ENCODE data around the gene FA2H.
"Not testable (repeated sequence)": the region's sequence is repeated elsewhere in the genome, so short reads cannot be mapped to it uniquely, and the experiment has no call there.

FA2H gene

GRCh38 chr16:74774223-74775139 lies at the start of gene FA2H:
Gene FA2H, minus strand, starts transcription at chr16:74774820. Its CDS starts 65 bp downstream, at chr16:74774755.
- Histone ChIP-seq H4K20me1 (peaks cover 0 to 9% (median 0%) of the 10 kb centered on the region in 11 experiments; a peak in 4 of 22 replicates), H3K4me2 (peak within 1 kb of the TSS; percentile 96 to 100 (median 100)), H3K27me3 (peaks cover 11 to 27% (median 14%) of the 10 kb centered on the region in 11 experiments; a peak in 19 of 22 replicates), H3K36me3 (no peaks in the 10 kb centered on the region), H3K9ac (peak within 1 kb of the TSS in 10 of 11 experiments; percentile 46 to 75 (median 59); a peak in 19 of 22 replicates), H3K27ac (peak within 1 kb of the TSS in 2 of 11 experiments; percentile 13 to 41; a peak in 1 of 22 replicates), H3K4me1 (peaks cover 8 to 29% (median 21%) of the 10 kb centered on the region in 10 experiments; a peak in 19 of 20 replicates), H3K9me3 (replicated peaks in 1 of 11) (no peaks in the 10 kb centered on the region), H3K4me3 (peak within 1 kb of the TSS; percentile 56 to 69 (median 62))
- no peak for TF ChIP-seq Cebpa-rat (IDR thresholded peaks at IDR 0.05)

GRCh38 chr16:74817851-74818250 lies 43.2 kb upstream of the FA2H start:
- Histone ChIP-seq H3K27ac (no peak overlapping the region), H3K36me3 (no peaks in the 10 kb centered on the region)
- TF ChIP-seq Cebpa-rat (IDR thresholded peaks at IDR 0.05), result no peak

GRCh38 chr16:74813109-74813641 lies 38.6 kb upstream of the FA2H start:
- 0 out of 22 replicates have a peak, but pooled peaks cover 0 to 2% (median 0%) of the 10 kb centered on the region in 11 experiments for H3K36me3 ChIP-seq
- H4K20me1 ChIP-seq, result no peaks in the 10 kb centered on the region
- H3K4me2 ChIP-seq, result peak overlapping the region in 5 of 11 experiments; percentile 23 to 62 (median 52); a peak in 7 of 22 replicates
- H3K4me3 ChIP-seq, result no peak overlapping the region
- no peak overlapping the region for H3K9ac ChIP-seq
- no peak for TF ChIP-seq Cebpa-rat (IDR thresholded peaks at IDR 0.05)
- no peak overlapping the region for H3K27ac ChIP-seq
- 0 out of 20 replicates have a peak, but pooled peaks cover 0 to 4% (median 0%) of the 10 kb centered on the region in 10 experiments for H3K4me1 ChIP-seq
- peaks cover 16 to 32% (median 28%) of the 10 kb centered on the region in 11 experiments for H3K9me3 ChIP-seq (replicated peaks in 1 of 11)
- no peaks in the 10 kb centered on the region for H3K27me3 ChIP-seq

More at GRCh38 chr16:74817851-74818250, 43.2 kb upstream of the FA2H start:
- Histone ChIP-seq H3K4me3 (no peak overlapping the region), H3K9me3 (replicated peaks in 1 of 11) (peaks cover 0 to 16% (median 5%) of the 10 kb centered on the region in 11 experiments; a peak in 10 of 22 replicates), H3K4me1 (0 out of 20 replicates have a peak, but pooled peaks cover 0 to 4% (median 0%) of the 10 kb centered on the region in 10 experiments), H4K20me1 (no peaks in the 10 kb centered on the region), H3K27me3 (no peaks in the 10 kb centered on the region), H3K4me2 (no peak overlapping the region), H3K9ac (no peak overlapping the region)

GRCh38 chr16:74811911-74812310 lies 37.3 kb upstream of the FA2H start:
- peaks cover 0 to 7% (median 0%) of the 10 kb centered on the region in 11 experiments; a peak in 3 of 22 replicates for H3K36me3 ChIP-seq
- H3K27ac ChIP-seq, result no peak overlapping the region
- H3K4me2 ChIP-seq, result no peak overlapping the region
- TF ChIP-seq Cebpa-rat (IDR thresholded peaks at IDR 0.05), result no peak
- H3K27me3 ChIP-seq, result no peaks in the 10 kb centered on the region
- no peak overlapping the region for H3K9ac ChIP-seq
- no peaks in the 10 kb centered on the region for H4K20me1 ChIP-seq
- H3K4me3 ChIP-seq, result no peak overlapping the region
- H3K4me1 ChIP-seq, result 0 out of 20 replicates have a peak, but pooled peaks cover 0 to 4% (median 0%) of the 10 kb centered on the region in 10 experiments
- peaks cover 28 to 44% (median 41%) of the 10 kb centered on the region in 11 experiments for H3K9me3 ChIP-seq (replicated peaks in 1 of 11)

GRCh38 chr16:74811216-74811615 lies 36.6 kb upstream of the FA2H start:
- H3K4me2 ChIP-seq, H3K4me1 ChIP-seq, H3K4me3 ChIP-seq, H3K9ac ChIP-seq, H3K27ac ChIP-seq, H3K27me3 ChIP-seq, H4K20me1 ChIP-seq: not testable (repeated sequence)
- peaks cover 0 to 11% (median 0%) of the 10 kb centered on the region in 11 experiments; a peak in 3 of 22 replicates for H3K36me3 ChIP-seq
- H3K9me3 ChIP-seq (replicated peaks in 1 of 11), result peaks cover 35 to 51% (median 48%) of the 10 kb centered on the region in 11 experiments

- no peak for TF ChIP-seq Cebpa-rat (IDR thresholded peaks at IDR 0.05)
- Histone ChIP-seq H3K27me3 (no peaks in the 10 kb centered on the region), H3K4me3 (no peak overlapping the region), H3K4me2 (no peak overlapping the region), H3K9me3 (replicated peaks in 1 of 11) (peaks cover 43 to 65% (median 56%) of the 10 kb centered on the region in 11 experiments), H3K9ac (no peak overlapping the region), H4K20me1 (no peaks in the 10 kb centered on the region), H3K36me3 (peaks cover 0 to 11% (median 0%) of the 10 kb centered on the region in 11 experiments; a peak in 3 of 22 replicates), H3K27ac (no peak overlapping the region), H3K4me1 (no peaks in the 10 kb centered on the region)
Observed at GRCh38 chr16:74807052-74807646, 32.5 kb upstream of the FA2H start.

GRCh38 chr16:74800216-74800871 lies 25.7 kb upstream of the FA2H start:
- Histone ChIP-seq H3K9me3 (replicated peaks in 1 of 11) (peaks cover 5 to 17% (median 8%) of the 10 kb centered on the region in 11 experiments; a peak in 13 of 22 replicates), H4K20me1 (no peaks in the 10 kb centered on the region), H3K4me2 (no peak overlapping the region), H3K27ac (no peak overlapping the region), H3K27me3 (no peaks in the 10 kb centered on the region), H3K36me3 (no peaks in the 10 kb centered on the region), H3K4me1 (no peaks in the 10 kb centered on the region), H3K4me3 (no peak overlapping the region), H3K9ac (no peak overlapping the region)
- no peak for TF ChIP-seq Cebpa-rat (IDR thresholded peaks at IDR 0.05)

- Histone ChIP-seq H3K27me3 (no peaks in the 10 kb centered on the region), H3K9ac (no peak overlapping the region), H3K4me2 (no peak overlapping the region), H3K27ac (no peak overlapping the region), H3K9me3 (replicated peaks in 1 of 11) (peaks cover 4 to 16% (median 8%) of the 10 kb centered on the region in 11 experiments; a peak in 15 of 22 replicates), H3K4me1 (no peaks in the 10 kb centered on the region), H3K36me3 (no peaks in the 10 kb centered on the region), H3K4me3 (no peak overlapping the region), H4K20me1 (no peaks in the 10 kb centered on the region)
- no peak for TF ChIP-seq Cebpa-rat (IDR thresholded peaks at IDR 0.05)
Observed at GRCh38 chr16:74797414-74797813, 22.8 kb upstream of the FA2H start.
